Keratinocyte (primary cell): ENCODE data around the gene CHFR.

Experiments used
- EZH2 ChIP-seq: IDR thresholded peaks from one replicate; pipeline ENCODE4 v1.6.1; 2012; ENCODE audit warnings: inconsistent platforms, mild to moderate bottlenecking, low read length, moderate library complexity
- TF ChIP-seq, protein P1 (sequence below), 3 experiments: IDR thresholded peaks in 1 of 3; conservative IDR thresholded peaks in 1 of 3; optimal IDR thresholded peaks in 1 of 3; 2 replicates in 2 of 3; 3 replicates in 1 of 3; pipeline versions ENCODE3 to v1.5.1; 2011; ENCODE audit warnings: low read length in 3 of 3, mild to moderate bottlenecking in 3 of 3, moderate library complexity in 2 of 3, control low read depth in 1 of 3, inconsistent platforms in 1 of 3; ENCODE audit not compliant: insufficient read depth in 2 of 3; ENCODE audit errors: extremely low read depth in 1 of 3

GRCh38 chr12:132787877-132788276 lies 99.5 kb downstream of the CHFR start:
- TF ChIP-seq EZH2: no peak
- TF ChIP-seq, protein P1, sequence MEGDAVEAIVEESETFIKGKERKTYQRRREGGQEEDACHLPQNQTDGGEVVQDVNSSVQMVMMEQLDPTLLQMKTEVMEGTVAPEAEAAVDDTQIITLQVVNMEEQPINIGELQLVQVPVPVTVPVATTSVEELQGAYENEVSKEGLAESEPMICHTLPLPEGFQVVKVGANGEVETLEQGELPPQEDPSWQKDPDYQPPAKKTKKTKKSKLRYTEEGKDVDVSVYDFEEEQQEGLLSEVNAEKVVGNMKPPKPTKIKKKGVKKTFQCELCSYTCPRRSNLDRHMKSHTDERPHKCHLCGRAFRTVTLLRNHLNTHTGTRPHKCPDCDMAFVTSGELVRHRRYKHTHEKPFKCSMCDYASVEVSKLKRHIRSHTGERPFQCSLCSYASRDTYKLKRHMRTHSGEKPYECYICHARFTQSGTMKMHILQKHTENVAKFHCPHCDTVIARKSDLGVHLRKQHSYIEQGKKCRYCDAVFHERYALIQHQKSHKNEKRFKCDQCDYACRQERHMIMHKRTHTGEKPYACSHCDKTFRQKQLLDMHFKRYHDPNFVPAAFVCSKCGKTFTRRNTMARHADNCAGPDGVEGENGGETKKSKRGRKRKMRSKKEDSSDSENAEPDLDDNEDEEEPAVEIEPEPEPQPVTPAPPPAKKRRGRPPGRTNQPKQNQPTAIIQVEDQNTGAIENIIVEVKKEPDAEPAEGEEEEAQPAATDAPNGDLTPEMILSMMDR (optimal IDR thresholded peaks at IDR 0.05 in 1 of 3, IDR thresholded peaks at IDR 0.05 in 1 of 3, conservative IDR thresholded peaks at IDR 0.05 in 1 of 3; ENCODE audit: extremely low read depth in 1 of 3, insufficient read depth in 2 of 3, low read length in 3 of 3): no peak
